Caki2 (cell line): ENCODE data around the gene OSBPL3. TPM values are rescaled to one million over a fixed set of nuclear protein-coding genes. Genes with fewer than 3 reads are reported as not detected.

Experiments
- DNase-seq: peaks from one replicate; pipeline ENCODE4 v3.0.0-alpha.2; 2015; ENCODE audit warnings: low read depth
- in situ Hi-C: cut with HindIII; loops from 2 replicates; pipeline ENCODE4 v1.10.0; 2016; ENCODE audit warnings: low sequenced_read_pairs, low pct_unique_long_range_greater_than_20kb, mixed read lengths
- total RNA-seq: library from RNA; depleted of rRNA; stranded (reverse); fragments of >200 nt; shearing (Covaris generic); gene quantifications from 2 replicates; pipeline ENCODE4 v1.2.3, GENCODE V29; 2014; ENCODE audit warnings: low replicate concordance

Gene OSBPL3
- total RNA-seq, 1 experiment from 2014 or later = 30.3 TPM

GRCh38 chr7:24769014-24769830 lies 210.8 kb downstream of the OSBPL3 start:
- in situ Hi-C loops = no loop called here
- no peak for DNase-seq

GRCh38 chr7:24767878-24768569 lies 212.0 kb downstream of the OSBPL3 start:
- in situ Hi-C loops = no loop called here
- no peak for DNase-seq

- in situ Hi-C loops = no loop called here
- no peak for DNase-seq
Observed at GRCh38 chr7:24764972-24765744, 214.8 kb downstream of the OSBPL3 start.

DNA sequence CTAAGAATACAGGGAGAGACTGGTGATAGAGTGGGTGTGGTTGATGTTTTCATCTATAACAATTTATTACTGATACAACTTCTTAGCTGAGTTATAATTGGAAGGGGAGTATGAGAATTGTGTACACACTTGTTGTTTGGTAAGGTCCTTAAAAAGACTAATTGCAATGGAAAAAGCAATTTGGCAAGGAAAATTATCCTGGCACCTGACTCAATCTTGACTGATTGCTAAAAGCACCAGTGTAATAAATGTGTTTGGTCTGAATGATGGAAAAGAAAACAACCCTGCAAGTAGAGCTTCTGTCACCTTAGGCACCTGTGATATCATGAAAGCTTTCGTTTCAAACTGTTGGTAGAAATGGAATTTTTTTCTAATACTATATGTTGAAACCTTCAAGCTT lies 216.0 kb downstream of the OSBPL3 start:
- DNase-seq = no peak
- in situ Hi-C loops = no loop called here

DNA sequence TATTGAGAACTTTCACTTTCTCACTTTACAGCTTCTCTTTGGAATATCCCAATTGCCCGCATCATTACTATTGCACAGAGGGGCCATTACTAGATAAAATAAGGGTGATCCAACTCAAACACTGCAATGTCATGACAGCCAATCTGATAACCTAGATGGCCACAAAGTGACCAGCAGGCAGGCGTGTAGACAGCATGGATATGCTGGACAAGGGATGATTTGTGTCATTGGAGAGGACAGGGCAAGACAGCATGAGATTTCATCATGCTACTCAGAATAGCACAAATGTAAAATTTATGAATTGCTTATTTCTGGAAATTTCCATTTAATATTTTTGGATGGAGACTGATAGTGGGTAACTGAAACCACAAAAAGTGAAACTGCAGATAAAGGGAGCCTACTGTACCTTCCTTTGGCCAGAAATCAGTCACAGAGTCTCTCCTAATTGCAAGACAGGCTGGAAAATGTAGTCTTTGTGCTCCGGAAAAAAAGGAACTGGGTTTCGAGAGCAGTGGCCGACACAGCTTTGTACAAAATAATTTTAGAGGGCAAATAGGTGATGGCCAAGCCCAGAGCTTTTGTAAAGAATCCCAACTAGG lies 216.6 kb downstream of the OSBPL3 start:
- in situ Hi-C loops = no loop called here

DNA sequence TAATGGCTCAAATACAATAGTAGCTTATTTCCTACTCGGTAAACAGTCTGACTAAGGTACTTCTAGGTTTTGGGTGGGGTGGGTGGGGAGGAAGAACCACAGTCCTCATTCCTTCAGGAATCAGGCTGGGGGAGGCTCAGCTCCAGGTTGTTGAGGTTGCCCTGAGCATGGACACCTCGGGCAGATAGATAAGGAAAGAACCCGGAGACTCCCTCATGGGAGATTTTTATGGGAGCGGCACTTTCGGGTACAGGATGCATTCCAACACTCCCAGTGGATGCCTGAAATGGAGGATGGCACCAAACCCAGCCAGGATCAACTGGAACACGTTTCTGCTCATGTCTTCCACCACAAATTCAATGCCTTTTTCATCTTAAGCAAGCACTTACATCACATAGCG lies 217.2 kb downstream of the OSBPL3 start:
- in situ Hi-C loops = no loop called here
- no peak for DNase-seq

More for the DNA sequence above, 216.6 kb downstream of the OSBPL3 start:
- no peak for DNase-seq

DNA sequence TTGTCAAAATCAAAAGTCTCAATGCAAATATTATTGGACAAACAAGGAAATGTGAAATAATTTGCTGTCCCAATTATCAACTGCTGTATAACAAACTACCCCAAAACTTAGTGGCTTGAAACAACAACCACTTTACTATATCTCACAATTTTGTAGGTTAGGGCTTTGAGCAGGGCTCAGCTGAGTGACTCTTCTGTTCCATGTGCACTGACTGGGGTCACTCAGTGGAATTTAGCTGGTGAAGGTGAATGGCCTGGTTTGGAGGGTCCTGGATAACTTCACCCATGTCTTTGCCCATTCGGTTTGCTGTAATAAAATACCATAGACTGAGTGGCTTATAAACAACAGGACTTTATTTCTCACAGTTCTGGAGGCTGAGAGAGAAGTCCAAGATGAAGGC lies 219.0 kb downstream of the OSBPL3 start:
- DNase-seq = no peak
- in situ Hi-C loops = no loop called here

DNA sequence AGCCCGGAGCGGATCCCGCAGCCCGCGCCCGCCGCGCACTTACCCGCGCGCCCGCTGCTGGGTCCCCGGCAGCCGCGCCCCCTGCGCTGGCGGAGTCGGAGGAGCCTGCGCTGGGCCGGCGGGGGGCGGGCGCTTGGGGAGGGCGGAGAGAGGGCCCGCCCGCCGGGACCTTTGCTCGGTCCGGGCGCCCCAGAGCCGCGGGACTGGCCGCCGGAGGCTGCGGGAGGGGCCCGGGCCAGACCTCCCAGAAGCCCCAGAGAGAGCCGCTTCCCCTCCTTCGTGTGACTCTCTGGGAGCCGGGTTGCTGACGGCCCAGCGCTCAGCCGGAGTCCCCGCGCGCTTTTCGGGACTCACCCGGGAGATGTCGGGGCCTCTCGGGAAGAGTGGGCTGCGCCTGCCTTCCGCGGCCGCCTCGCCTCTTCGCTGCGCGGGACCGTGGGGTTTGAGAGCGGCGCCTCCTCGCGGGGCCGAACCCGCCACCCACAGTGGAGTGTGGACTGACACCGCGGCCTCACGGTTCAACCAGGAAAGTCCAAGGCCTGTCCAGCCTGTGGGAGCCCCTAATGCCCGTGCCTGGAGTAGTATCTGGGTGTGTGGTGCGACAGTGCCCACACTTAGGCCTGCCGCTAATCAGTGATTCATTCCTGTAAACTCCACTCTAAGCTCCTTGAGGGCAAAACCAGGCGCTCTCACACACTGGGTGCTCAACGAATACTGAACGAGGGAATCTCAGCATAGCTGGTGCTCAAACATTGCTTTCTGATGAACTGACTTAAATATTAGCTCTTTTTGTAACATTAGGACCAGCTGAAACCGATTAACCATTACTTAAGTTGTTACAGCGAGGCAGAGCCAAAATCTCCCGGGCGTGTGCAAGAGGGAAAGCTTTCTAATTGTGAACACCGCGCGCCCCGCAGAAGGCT lies 222.4 kb downstream of the OSBPL3 start, which contains the start of gene GSDME:
Gene GSDME, minus strand, starts transcription at position 112 of the 923 bp plus-strand sequence. CDS start 7,690 bp downstream, outside the sequence.
- in situ Hi-C loops = no loop called here
- DNase-seq = peak; percentile 83

DNA sequence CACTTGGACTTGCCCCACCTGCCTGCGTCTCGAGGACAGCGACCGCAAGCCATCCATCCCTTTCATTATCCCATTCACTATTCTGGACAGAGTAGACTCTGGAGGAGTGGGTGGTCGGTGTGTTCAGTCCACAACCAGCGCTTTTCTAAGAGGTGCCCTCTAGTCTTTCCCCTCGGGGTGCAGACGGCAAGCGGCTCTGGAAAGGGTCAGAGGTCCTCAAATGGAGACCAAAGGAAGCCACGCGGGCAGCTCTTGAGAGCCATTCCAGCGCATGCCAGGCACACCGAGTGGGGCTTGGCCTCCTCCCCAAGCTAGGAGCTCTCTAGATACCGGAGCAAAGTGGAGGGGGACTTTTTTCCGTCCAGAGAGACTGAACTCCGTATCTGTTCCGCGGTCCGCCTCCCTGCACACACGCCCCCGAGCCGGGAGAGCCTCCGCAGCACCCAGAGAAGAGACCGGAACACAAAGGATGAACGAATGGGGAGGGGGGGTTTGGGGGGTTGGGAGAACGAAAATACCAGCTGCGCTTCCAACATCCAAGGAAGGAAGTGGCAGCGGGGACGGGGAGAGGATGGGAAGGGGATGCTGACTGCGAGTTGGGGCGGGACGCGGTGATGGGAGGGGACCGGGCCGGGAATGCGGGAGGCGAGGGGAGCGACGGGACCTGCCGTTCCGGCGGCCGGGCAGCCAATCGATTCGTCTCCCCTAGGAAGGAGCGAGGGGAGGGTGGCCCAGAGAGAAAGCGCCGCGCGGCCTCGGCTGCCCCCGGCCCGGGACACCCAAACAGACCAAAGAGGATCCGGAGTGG lies 223.2 kb downstream of the OSBPL3 start:
- in situ Hi-C loops = no loop called here
- peak; percentile 60 for DNase-seq

- in situ Hi-C loops = no loop called here
- peak; percentile 55 for DNase-seq
Observed at GRCh38 chr7:24755541-24756407, 224.2 kb downstream of the OSBPL3 start.

DNA sequence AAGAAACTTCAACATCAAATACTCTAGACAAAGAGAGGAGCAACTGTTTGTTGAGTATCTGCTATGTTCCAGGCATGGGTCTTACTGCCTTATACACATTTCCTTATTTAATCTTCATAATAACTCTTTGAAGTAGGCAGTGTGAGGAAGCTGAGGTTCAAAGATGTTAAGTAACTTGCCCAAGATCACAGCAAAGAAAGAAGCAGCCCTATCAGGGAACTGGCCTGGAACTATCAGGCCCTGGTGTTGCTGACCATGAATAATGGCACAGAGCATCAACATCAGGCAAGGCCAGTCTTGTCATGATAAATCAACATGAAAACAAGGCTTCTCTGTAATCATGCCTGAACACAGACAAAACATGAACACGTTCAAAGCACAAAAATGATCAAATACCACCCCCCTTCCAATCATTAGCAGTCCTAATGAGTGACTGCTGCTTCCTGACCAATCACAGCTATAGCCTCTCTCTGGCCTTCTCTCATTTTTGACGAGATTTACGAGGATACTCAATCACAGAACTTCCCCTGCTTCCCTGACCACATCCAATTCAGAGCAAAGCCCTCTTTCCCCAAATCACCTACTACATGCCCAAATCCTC lies 225.0 kb downstream of the OSBPL3 start:
- DNase-seq = peak; percentile 16
- in situ Hi-C loops = no loop called here

DNA sequence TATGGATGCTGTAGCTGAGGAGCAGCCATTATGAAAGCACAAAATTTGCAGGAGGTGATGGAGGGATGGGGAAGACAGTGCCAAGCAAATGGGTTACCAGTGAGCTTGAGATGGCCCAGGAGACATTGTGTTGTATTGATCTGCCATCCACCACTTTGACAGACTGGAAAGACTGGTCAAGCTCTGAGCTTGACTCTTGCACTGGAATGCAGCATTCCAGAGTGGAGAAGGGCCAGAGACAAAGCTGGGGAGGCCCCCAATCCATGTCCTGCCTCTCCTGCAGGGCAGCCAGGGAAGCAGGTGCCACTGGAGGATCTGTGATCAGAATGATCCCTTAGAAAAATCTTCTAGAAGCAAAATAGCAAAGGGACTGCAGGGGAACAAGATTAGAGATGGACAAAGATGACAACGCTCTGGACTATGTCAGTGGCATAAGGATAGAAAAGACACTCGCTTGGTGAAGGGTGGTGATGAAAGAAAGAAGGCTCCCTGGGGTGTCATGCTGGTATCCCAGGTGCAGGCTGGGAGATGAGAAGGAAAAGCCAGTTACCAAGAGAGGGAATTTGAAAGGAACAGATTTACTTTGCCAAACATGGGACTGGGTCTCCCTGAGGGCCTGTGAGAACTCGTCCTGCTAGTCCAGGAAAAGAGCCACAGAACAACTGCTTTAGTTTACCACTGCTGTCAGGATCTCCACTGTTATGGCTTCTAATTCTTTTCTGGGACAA lies 227.7 kb downstream of the OSBPL3 start:
- in situ Hi-C loops = no loop called here
- no peak for DNase-seq

- in situ Hi-C loops = no loop called here
- no peak for DNase-seq
Observed at GRCh38 chr7:24751484-24751883, 228.5 kb downstream of the OSBPL3 start.

GRCh38 chr7:24750441-24751055 lies 229.4 kb downstream of the OSBPL3 start:
- in situ Hi-C loops = no loop called here
- no peak for DNase-seq

GRCh38 chr7:24748521-24748920 lies 231.5 kb downstream of the OSBPL3 start:
- in situ Hi-C loops = no loop called here
- DNase-seq = no peak
